ENCODE data around the gene ARHGAP44. TPM values are rescaled to one million over a fixed set of nuclear protein-coding genes. Genes with fewer than 3 reads are reported as not detected.

The ARHGAP44 gene
- total and polyA plus RNA-seq, 2 of the 13 experiments (the other 11 are each of a cell fraction or from before 2014, with no cell fraction given) = 0.79 to 3.1 TPM

- intact Hi-C loops (cut with micrococcal nuclease; ENCODE audit: unreplicated experiment) = no loop called here
- DNase-seq (ENCODE audit: low spot score) (no peak), ATAC-seq (no peak), FAIRE-seq (no peak)
- no peak overlapping the region for H3K4me2 ChIP-seq (ENCODE audit: low read depth, low read length)
- in situ Hi-C loops (cut with HindIII; ENCODE audit: extremely low pct_ligation_motif_present, low pct_unique_long_range_greater_than_20kb) = no loop called here
- H3K9me3 ChIP-seq (ENCODE audit: low read length) = no peaks in the 10 kb centered on the region; the same call in 1 of the 2 replicates
- H3K9ac ChIP-seq (ENCODE audit: insufficient read depth, low read depth, low read length) = no peak overlapping the region
- no peak for TF ChIP-seq ZNF431 (CRISPR knock-in tag; IDR thresholded peaks at IDR 0.05; ENCODE audit: borderline replicate concordance, low read depth)
- no peak for TF ChIP-seq ZNF546 (CRISPR knock-in tag; conservative IDR thresholded peaks at IDR 0.05)
- no peak for TF ChIP-seq KDM5A (IDR thresholded peaks at IDR 0.05; ENCODE audit: borderline replicate concordance, low read length)
- no peak for TF ChIP-seq ZNF766 (CRISPR knock-in tag; IDR thresholded peaks at IDR 0.05; ENCODE audit: borderline replicate concordance)
- no peak for TF ChIP-seq PHF5A (CRISPR knock-in tag; IDR thresholded peaks at IDR 0.05; ENCODE audit: low read depth, unreplicated experiment)
- no peak for TF ChIP-seq ZNF790 (CRISPR knock-in tag; IDR thresholded peaks at IDR 0.05; ENCODE audit: borderline replicate concordance)
- no peak for TF ChIP-seq NFE2L1 (CRISPR knock-in tag; IDR thresholded peaks at IDR 0.05; ENCODE audit: borderline replicate concordance)
- TF ChIP-seq HOXA9 (CRISPR knock-in tag; IDR thresholded peaks at IDR 0.05; ENCODE audit: borderline replicate concordance) = no peak
- H3K27ac ChIP-seq (ENCODE audit: extremely low read length, insufficient read depth, low read length) = no peak overlapping the region
- no peaks in the 10 kb centered on the region for H4K20me1 ChIP-seq (ENCODE audit: insufficient read depth, low read length)
- no peaks in the 10 kb centered on the region for H3K4me1 ChIP-seq (ENCODE audit: insufficient read depth, low read length)
- POLR2A ChIA-PET = no interaction called here
- CTCF ChIA-PET (ENCODE audit: low intra/inter-chr PET ratio, low total read pairs) = no interaction called here
- 61% methylated on average over 2 of the region's 2 CpGs for WGBS (ENCODE audit: low lambda C conversion rate)
- no peak overlapping the region for H2AFZ ChIP-seq (ENCODE audit: low read length)
- no TSS peak for BruUV-seq (replicated peaks)
- H3K36me3 ChIP-seq (replicated peaks in 1 of 2; ENCODE audit: control insufficient read depth in 1 of 2, insufficient read depth in 2 of 2, low read length in 2 of 2) = no peaks in the 10 kb centered on the region
- H3K4me3 ChIP-seq (replicated peaks in 1 of 3; ENCODE audit: insufficient read depth in 1 of 3, low read depth in 2 of 3, low read length in 3 of 3) = no peak overlapping the region
- H3K79me2 ChIP-seq (ENCODE audit: insufficient read depth, low read length) = no peaks in the 10 kb centered on the region
- no peaks in the 10 kb centered on the region for H3K27me3 ChIP-seq (ENCODE audit: control insufficient read depth in 1 of 2, insufficient read depth in 2 of 2, low read length in 2 of 2)
These were observed 49.7 kb downstream of the ARHGAP44 start for GRCh38 chr17:12839042-12839441.

GRCh38 chr17:12842936-12843335 lies 53.6 kb downstream of the ARHGAP44 start:
- Histone ChIP-seq H4K20me1 (ENCODE audit: insufficient read depth, low read length) (no peaks in the 10 kb centered on the region), H3K9me3 (ENCODE audit: low read length) (no peaks in the 10 kb centered on the region), H3K79me2 (ENCODE audit: insufficient read depth, low read length) (no peaks in the 10 kb centered on the region), H3K4me2 (ENCODE audit: low read depth, low read length) (no peak overlapping the region), H2AFZ (ENCODE audit: low read length) (no peak overlapping the region), H3K4me1 (ENCODE audit: insufficient read depth, low read length) (no peaks in the 10 kb centered on the region), H3K9ac (ENCODE audit: insufficient read depth, low read depth, low read length) (no peak overlapping the region), H3K4me3 (replicated peaks in 1 of 3; ENCODE audit: insufficient read depth in 1 of 3, low read depth in 2 of 3, low read length in 3 of 3) (no peak overlapping the region), H3K36me3 (replicated peaks in 1 of 2; ENCODE audit: control insufficient read depth in 1 of 2, insufficient read depth in 2 of 2, low read length in 2 of 2) (no peaks in the 10 kb centered on the region), H3K27me3 (ENCODE audit: control insufficient read depth in 1 of 2, insufficient read depth in 2 of 2, low read length in 2 of 2) (no peaks in the 10 kb centered on the region), H3K27ac (ENCODE audit: extremely low read length, insufficient read depth, low read length) (no peak overlapping the region)
- TF ChIP-seq KDM1A (CRISPR knock-in tag; IDR thresholded peaks at IDR 0.05) (no peak), KLF16 (CRISPR knock-in tag; IDR thresholded peaks at IDR 0.05) (no peak), SIN3A (IDR thresholded peaks at IDR 0.05; ENCODE audit: borderline replicate concordance, low read depth, low read length) (no peak), ZNF746 (CRISPR knock-in tag; IDR thresholded peaks at IDR 0.05) (no peak), CENPT (CRISPR knock-in tag; IDR thresholded peaks at IDR 0.05; ENCODE audit: low read depth) (no peak), MYPOP (CRISPR knock-in tag; IDR thresholded peaks at IDR 0.05) (no peak), ZNF530 (CRISPR knock-in tag; IDR thresholded peaks at IDR 0.05; ENCODE audit: low read depth) (no peak)
- in situ Hi-C loops (cut with HindIII; ENCODE audit: extremely low pct_ligation_motif_present, low pct_unique_long_range_greater_than_20kb) = no loop called here
- WGBS (ENCODE audit: low lambda C conversion rate) = 6% methylated on average over 4 of the region's 4 CpGs
- CTCF ChIA-PET (ENCODE audit: low intra/inter-chr PET ratio, low total read pairs) = no interaction called here
- ATAC-seq = peak; percentile 46; the same call in 2 of the 3 replicates
- no peak for FAIRE-seq
- POLR2A ChIA-PET = no interaction called here
- BruUV-seq (replicated peaks) = no TSS peak
- DNase-seq (ENCODE audit: low spot score) = no peak
- intact Hi-C loops (cut with micrococcal nuclease; ENCODE audit: unreplicated experiment) = no loop called here

Data from HepG2 (cell line).